GM18498 (cell line): Measurements from ENCODE around the gene DTNB.

Experiments used
- ATAC-seq: cut with Tn5 transposase; IDR thresholded peaks from one replicate; pipeline ENCODE4 v1.9.1; 2021; ENCODE audit warnings: mild to moderate bottlenecking, moderate library complexity; ENCODE audit not compliant: unreplicated experiment

DTNB gene

GRCh38 chr2:25374827-25375226 lies 298.6 kb downstream of the DTNB start:
- no peak for ATAC-seq

GRCh38 chr2:25374411-25374810 lies 299.0 kb downstream of the DTNB start:
- ATAC-seq: no peak

GRCh38 chr2:25373269-25373981 lies 300.0 kb downstream of the DTNB start:
- no peak for ATAC-seq

- ATAC-seq: no peak
Measured at GRCh38 chr2:25372405-25373268, 300.7 kb downstream of the DTNB start.

GRCh38 chr2:25371253-25372241 lies 301.8 kb downstream of the DTNB start:
- no peak for ATAC-seq

- ATAC-seq: no peak
Measured at GRCh38 chr2:25369876-25370275, 303.5 kb downstream of the DTNB start.

GRCh38 chr2:25369439-25369838 lies 303.9 kb downstream of the DTNB start:
- ATAC-seq: no peak

- no peak for ATAC-seq
Measured at GRCh38 chr2:25368660-25369059, 304.7 kb downstream of the DTNB start.

GRCh38 chr2:25367296-25367695 lies 306.1 kb downstream of the DTNB start:
- ATAC-seq: no peak

GRCh38 chr2:25366629-25367028 lies 306.7 kb downstream of the DTNB start:
- ATAC-seq: no peak

GRCh38 chr2:25365241-25365640 lies 308.1 kb downstream of the DTNB start:
- ATAC-seq: no peak

GRCh38 chr2:25363733-25364132 lies 309.6 kb downstream of the DTNB start:
- ATAC-seq: no peak

GRCh38 chr2:25362434-25363145 lies 310.8 kb downstream of the DTNB start:
- ATAC-seq: peak; percentile 74

GRCh38 chr2:25362049-25362433 lies 311.3 kb downstream of the DTNB start:
- peak; percentile 85 for ATAC-seq

GRCh38 chr2:25361261-25362048 lies 311.9 kb downstream of the DTNB start:
- ATAC-seq: no peak

- ATAC-seq: no peak
Measured at GRCh38 chr2:25358836-25359235, 314.5 kb downstream of the DTNB start.

GRCh38 chr2:25358249-25358815 lies 315.0 kb downstream of the DTNB start:
- no peak for ATAC-seq

GRCh38 chr2:25356088-25356487 lies 317.3 kb downstream of the DTNB start:
- ATAC-seq: no peak

GRCh38 chr2:25355270-25355669 lies 318.1 kb downstream of the DTNB start:
- ATAC-seq: no peak
